COLO668 (cell line): ENCODE results near the gene ZNF384.

Source experiments
- DNase-seq: peaks from one replicate; lab custom pipeline; 2025; ENCODE audit not compliant: unreplicated experiment; lab: John Stamatoyannopoulos, UW

The ZNF384 gene

GRCh38 chr12:6653987-6654386, 35.2 kb downstream of the ZNF384 start:
- DNase-seq, result no peak

GRCh38 chr12:6653342-6653741, 35.8 kb downstream of the ZNF384 start:
- no peak for DNase-seq

GRCh38 chr12:6652391-6652790, 36.8 kb downstream of the ZNF384 start:
- DNase-seq, result no peak

- no peak for DNase-seq
Measured at GRCh38 chr12:6650832-6651231, 38.3 kb downstream of the ZNF384 start.

GRCh38 chr12:6647083-6647604, 42.0 kb downstream of the ZNF384 start, which contains the start of gene ACRBP:
Gene ACRBP, minus strand, starts transcription at chr12:6647432. Its CDS starts 66 bp downstream, at chr12:6647366.
- no peak for DNase-seq

GRCh38 chr12:6646276-6647082, 42.7 kb downstream of the ZNF384 start:
- DNase-seq, result no peak

GRCh38 chr12:6644903-6645302, 44.3 kb downstream of the ZNF384 start:
- DNase-seq, result no peak

GRCh38 chr12:6644257-6644596, 44.9 kb downstream of the ZNF384 start:
- no peak for DNase-seq

GRCh38 chr12:6643569-6644256, 45.5 kb downstream of the ZNF384 start:
- no peak for DNase-seq

- DNase-seq, result no peak
Measured at GRCh38 chr12:6641131-6641530, 48.0 kb downstream of the ZNF384 start.

- DNase-seq, result no peak
Measured at GRCh38 chr12:6640497-6640896, 48.7 kb downstream of the ZNF384 start.

GRCh38 chr12:6639151-6639801, 49.9 kb downstream of the ZNF384 start:
- no peak for DNase-seq

- DNase-seq, result no peak
Measured at GRCh38 chr12:6638305-6638704, 50.9 kb downstream of the ZNF384 start.

GRCh38 chr12:6635856-6636531, 53.2 kb downstream of the ZNF384 start, which contains the start of gene LPAR5:
Gene LPAR5, minus strand, starts transcription at chr12:6635959. Its CDS starts 14,711 bp downstream, at chr12:6621248.
- no peak for DNase-seq

- no peak for DNase-seq
Measured at GRCh38 chr12:6635375-6635855, 53.8 kb downstream of the ZNF384 start.

GRCh38 chr12:6632026-6632983, 56.9 kb downstream of the ZNF384 start:
- peak; percentile 6 for DNase-seq

GRCh38 chr12:6631549-6631961, 57.6 kb downstream of the ZNF384 start:
- DNase-seq, result no peak

- DNase-seq, result no peak
Measured at GRCh38 chr12:6630736-6631135, 58.4 kb downstream of the ZNF384 start.

GRCh38 chr12:6627616-6628015, 61.6 kb downstream of the ZNF384 start:
- no peak for DNase-seq
